ENCODE data around the gene PDIA2. TPM values are rescaled to one million over a fixed set of nuclear protein-coding genes. Genes with fewer than 3 reads are reported as not detected.

The PDIA2 gene, protein sequence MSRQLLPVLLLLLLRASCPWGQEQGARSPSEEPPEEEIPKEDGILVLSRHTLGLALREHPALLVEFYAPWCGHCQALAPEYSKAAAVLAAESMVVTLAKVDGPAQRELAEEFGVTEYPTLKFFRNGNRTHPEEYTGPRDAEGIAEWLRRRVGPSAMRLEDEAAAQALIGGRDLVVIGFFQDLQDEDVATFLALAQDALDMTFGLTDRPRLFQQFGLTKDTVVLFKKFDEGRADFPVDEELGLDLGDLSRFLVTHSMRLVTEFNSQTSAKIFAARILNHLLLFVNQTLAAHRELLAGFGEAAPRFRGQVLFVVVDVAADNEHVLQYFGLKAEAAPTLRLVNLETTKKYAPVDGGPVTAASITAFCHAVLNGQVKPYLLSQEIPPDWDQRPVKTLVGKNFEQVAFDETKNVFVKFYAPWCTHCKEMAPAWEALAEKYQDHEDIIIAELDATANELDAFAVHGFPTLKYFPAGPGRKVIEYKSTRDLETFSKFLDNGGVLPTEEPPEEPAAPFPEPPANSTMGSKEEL
- not detected in 2 replicates for total RNA-seq (2013; cell fraction: nucleolus; rRNA removed)
- total RNA-seq (2014; rRNA removed) (not detected in 2 replicates), total RNA-seq (2014; rRNA removed; fragmentation: Illumina TruSeq; extraction: Trizol) (not detected in 2 replicates), total RNA-seq (2021) (0.32 and 0.36 TPM in 2 replicates), polyA plus RNA-seq (2011; rRNA removed) (not detected in 2 replicates), polyA plus RNA-seq (2014; fragmentation: Illumina TruSeq; extraction: Trizol) (not detected in 2 replicates), polyA plus RNA-seq (2014; fragmentation: Nextera tagmentation; extraction: Ambion mirVana) (not detected), polyA plus RNA-seq (2014; rRNA removed) (not detected in 2 replicates), polyA plus RNA-seq (2016; fragmentation: Nextera tagmentation; extraction: Ambion mirVana) (under 1 TPM in 1 of 2 experiments, not detected in 1; 0.11 TPM), polyA minus RNA-seq (2011; rRNA and poly(A)+ RNA removed) (not detected in 2 replicates), Bru-seq, nascent RNA (not detected), BruChase-seq, experiment 1, labeled RNA remaining after a 6-hour chase (percentile 26 among the genes with signal in this experiment), BruChase-seq, experiment 2, labeled RNA remaining after a 2-hour chase (not detected)
- not detected for polyA plus RNA-seq (2011; ENCODE audit: low read depth)
- polyA plus RNA-seq (2011; cell fraction: cytosol; rRNA removed) = not detected in 2 replicates
- 0.13 TPM in 1 of 2 replicates, not detected in the other for polyA plus RNA-seq (2011; cell fraction: nucleus; rRNA removed)
- polyA plus RNA-seq (2012) = 0.07 TPM in 1 of 2 replicates, not detected in the other
- not detected in 2 replicates for polyA minus RNA-seq (2011; cell fraction: cytosol; rRNA and poly(A)+ RNA removed)
- polyA minus RNA-seq (2011; cell fraction: nucleus; rRNA and poly(A)+ RNA removed) = not detected in 2 replicates
- long read RNA-seq, experiment 1 = 0 reads
- long read RNA-seq, experiment 2 = 0 reads

DNA sequence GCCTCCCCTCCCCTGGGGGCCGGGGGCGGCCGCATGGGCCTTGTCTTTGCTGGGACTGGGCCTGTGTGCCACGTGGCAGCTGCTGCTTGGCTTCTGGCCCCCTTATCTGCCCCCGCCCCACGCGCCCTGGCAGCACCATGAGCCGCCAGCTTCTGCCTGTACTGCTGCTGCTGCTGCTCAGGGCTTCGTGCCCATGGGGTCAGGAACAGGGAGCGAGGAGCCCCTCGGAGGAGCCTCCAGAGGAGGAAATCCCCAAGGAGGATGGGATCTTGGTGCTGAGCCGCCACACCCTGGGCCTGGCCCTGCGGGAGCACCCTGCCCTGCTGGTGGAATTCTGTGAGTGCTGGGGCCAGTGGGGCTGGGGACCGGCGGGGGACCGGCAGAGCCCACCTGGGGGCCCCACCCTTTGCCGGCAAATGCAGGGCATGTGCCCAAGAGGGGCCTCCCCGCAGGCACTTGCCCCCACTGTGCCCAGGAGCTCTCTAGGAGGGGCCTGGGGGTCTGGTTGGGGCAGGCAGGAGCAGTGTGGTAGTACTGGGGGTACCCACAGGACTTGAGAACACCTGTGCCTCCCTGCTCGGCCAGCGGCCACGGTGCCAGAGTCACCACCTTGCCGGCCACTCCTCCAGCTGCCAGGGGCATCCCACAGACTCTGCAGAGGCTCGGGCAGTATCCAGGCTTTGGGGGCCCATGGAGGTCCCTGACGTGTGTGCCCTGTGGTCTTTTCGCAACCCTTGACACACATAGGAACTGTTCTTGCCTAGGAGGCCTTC lies at the start of gene PDIA2:
Gene PDIA2 (plus strand): TSS at position 132 of the 773 bp plus-strand sequence. CDS start 6 bp downstream, at position 138.
- Histone ChIP-seq H3K27ac (ENCODE audit: control insufficient read depth, insufficient read depth) (no peak within 1 kb of the TSS), H3K79me2 (ENCODE audit: control insufficient read depth, insufficient read depth, low read length) (no peaks in the 10 kb centered on the region), H3K4me1 (ENCODE audit: control insufficient read depth, insufficient read depth, low read length) (no peaks in the 10 kb centered on the region), H3K9ac (ENCODE audit: control insufficient read depth, insufficient read depth, low read length) (no peak within 1 kb of the TSS), H3K36me3 (ENCODE audit: control insufficient read depth in 2 of 2, insufficient read depth in 2 of 2, low read length in 1 of 2) (peaks cover 0 to 4% of the 10 kb centered on the region in 2 experiments; a peak in 2 of 4 replicates), H3K4me3 (no peak within 1 kb of the TSS), H3K9me3 (replicated peaks; ENCODE audit: control insufficient read depth, insufficient read depth, low read length) (no peaks in the 10 kb centered on the region), H3K27me3 (replicated peaks in 1 of 2; ENCODE audit: control insufficient read depth in 2 of 2, insufficient read depth in 2 of 2, low read length in 1 of 2) (no peaks in the 10 kb centered on the region; a peak in 1 of 4 replicates), H4K20me1 (ENCODE audit: control insufficient read depth, insufficient read depth) (no peaks in the 10 kb centered on the region), H3K4me2 (ENCODE audit: control insufficient read depth, insufficient read depth) (no peak within 1 kb of the TSS), H2AFZ (ENCODE audit: control insufficient read depth, low read depth, low read length) (no peak within 1 kb of the TSS)
- no peak for DNase-seq (ENCODE audit: low read depth, low spot score)
- no peak for ATAC-seq
- no peak for FAIRE-seq
- 48% methylated on average over 22 of the region's 25 CpGs for WGBS (ENCODE audit: insufficient coverage, insufficient replicate concordance, low lambda C conversion rate, missing lambda C conversion rate)
- TF ChIP-seq, protein P1, sequence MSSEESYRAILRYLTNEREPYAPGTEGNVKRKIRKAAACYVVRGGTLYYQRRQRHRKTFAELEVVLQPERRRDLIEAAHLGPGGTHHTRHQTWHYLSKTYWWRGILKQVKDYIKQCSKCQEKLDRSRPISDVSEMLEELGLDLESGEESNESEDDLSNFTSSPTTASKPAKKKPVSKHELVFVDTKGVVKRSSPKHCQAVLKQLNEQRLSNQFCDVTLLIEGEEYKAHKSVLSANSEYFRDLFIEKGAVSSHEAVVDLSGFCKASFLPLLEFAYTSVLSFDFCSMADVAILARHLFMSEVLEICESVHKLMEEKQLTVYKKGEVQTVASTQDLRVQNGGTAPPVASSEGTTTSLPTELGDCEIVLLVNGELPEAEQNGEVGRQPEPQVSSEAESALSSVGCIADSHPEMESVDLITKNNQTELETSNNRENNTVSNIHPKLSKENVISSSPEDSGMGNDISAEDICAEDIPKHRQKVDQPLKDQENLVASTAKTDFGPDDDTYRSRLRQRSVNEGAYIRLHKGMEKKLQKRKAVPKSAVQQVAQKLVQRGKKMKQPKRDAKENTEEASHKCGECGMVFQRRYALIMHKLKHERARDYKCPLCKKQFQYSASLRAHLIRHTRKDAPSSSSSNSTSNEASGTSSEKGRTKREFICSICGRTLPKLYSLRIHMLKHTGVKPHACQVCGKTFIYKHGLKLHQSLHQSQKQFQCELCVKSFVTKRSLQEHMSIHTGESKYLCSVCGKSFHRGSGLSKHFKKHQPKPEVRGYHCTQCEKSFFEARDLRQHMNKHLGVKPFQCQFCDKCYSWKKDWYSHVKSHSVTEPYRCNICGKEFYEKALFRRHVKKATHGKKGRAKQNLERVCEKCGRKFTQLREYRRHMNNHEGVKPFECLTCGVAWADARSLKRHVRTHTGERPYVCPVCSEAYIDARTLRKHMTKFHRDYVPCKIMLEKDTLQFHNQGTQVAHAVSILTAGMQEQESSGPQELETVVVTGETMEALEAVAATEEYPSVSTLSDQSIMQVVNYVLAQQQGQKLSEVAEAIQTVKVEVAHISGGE (CRISPR knock-in tag; IDR thresholded peaks at IDR 0.05) = no peak
- TF ChIP-seq PAX8 (IDR thresholded peaks at IDR 0.05) (no peak), EP300 (IDR thresholded peaks at IDR 0.05; ENCODE audit: borderline replicate concordance in 1 of 2, control insufficient read depth in 1 of 2, low read depth in 2 of 2, low read length in 2 of 2) (no peak), KDM1A (IDR thresholded peaks at IDR 0.05; ENCODE audit: borderline replicate concordance) (no peak), POU2F2 (IDR thresholded peaks at IDR 0.05; ENCODE audit: borderline replicate concordance, low read depth, low read length) (no peak), FOS (IDR thresholded peaks at IDR 0.05; ENCODE audit: borderline replicate concordance, extremely low read depth, insufficient read length) (no peak), NR2C2 (IDR thresholded peaks at IDR 0.05; ENCODE audit: borderline replicate concordance, control insufficient read depth, insufficient read length, low read depth) (no peak), KLF5 (IDR thresholded peaks at IDR 0.05; ENCODE audit: partially characterized antibody) (no peak), ESRRA (IDR thresholded peaks at IDR 0.05; ENCODE audit: low read length) (no peak), MEF2A (IDR thresholded peaks at IDR 0.05; ENCODE audit: insufficient read depth, low read depth, low read length) (no peak)
- TF ChIP-seq, protein P2, sequence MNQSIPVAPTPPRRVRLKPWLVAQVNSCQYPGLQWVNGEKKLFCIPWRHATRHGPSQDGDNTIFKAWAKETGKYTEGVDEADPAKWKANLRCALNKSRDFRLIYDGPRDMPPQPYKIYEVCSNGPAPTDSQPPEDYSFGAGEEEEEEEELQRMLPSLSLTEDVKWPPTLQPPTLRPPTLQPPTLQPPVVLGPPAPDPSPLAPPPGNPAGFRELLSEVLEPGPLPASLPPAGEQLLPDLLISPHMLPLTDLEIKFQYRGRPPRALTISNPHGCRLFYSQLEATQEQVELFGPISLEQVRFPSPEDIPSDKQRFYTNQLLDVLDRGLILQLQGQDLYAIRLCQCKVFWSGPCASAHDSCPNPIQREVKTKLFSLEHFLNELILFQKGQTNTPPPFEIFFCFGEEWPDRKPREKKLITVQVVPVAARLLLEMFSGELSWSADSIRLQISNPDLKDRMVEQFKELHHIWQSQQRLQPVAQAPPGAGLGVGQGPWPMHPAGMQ (IDR thresholded peaks at IDR 0.05; ENCODE audit: borderline replicate concordance) = no peak
- TF ChIP-seq, protein P3, sequence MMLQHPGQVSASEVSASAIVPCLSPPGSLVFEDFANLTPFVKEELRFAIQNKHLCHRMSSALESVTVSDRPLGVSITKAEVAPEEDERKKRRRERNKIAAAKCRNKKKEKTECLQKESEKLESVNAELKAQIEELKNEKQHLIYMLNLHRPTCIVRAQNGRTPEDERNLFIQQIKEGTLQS (IDR thresholded peaks at IDR 0.05; ENCODE audit: borderline replicate concordance, extremely low read depth, low read depth, low read length) = no peak
- ChIA-PET RAD21 (ENCODE audit: unreplicated experiment) (no interaction called here), CTCF (no interaction called here), SMC1A (ENCODE audit: uncharacterized antibody, unreplicated experiment) (no interaction called here), POLR2A (no interaction called here)
- in situ Hi-C loops (cut with MboI) = no loop called here
- intact Hi-C loops (cut with micrococcal nuclease; ENCODE audit: unreplicated experiment) = no loop called here
- BruUV-seq (replicated peaks) = no TSS peak
